GM10266 (cell line): ENCODE measurements around the gene SOX30.

Experiments used
- DNase-seq: peaks from one replicate; pipeline ENCODE4 v3.0.0; 2012; ENCODE audit errors: extremely low spot score
- CTCF ChIP-seq: IDR thresholded peaks from 2 replicates; pipeline ENCODE4 v1.5.1; 2012; ENCODE audit warnings: mild to moderate bottlenecking, low read depth; ENCODE audit not compliant: control insufficient read depth, insufficient read depth; ENCODE audit errors: missing control alignments

Gene SOX30

DNA sequence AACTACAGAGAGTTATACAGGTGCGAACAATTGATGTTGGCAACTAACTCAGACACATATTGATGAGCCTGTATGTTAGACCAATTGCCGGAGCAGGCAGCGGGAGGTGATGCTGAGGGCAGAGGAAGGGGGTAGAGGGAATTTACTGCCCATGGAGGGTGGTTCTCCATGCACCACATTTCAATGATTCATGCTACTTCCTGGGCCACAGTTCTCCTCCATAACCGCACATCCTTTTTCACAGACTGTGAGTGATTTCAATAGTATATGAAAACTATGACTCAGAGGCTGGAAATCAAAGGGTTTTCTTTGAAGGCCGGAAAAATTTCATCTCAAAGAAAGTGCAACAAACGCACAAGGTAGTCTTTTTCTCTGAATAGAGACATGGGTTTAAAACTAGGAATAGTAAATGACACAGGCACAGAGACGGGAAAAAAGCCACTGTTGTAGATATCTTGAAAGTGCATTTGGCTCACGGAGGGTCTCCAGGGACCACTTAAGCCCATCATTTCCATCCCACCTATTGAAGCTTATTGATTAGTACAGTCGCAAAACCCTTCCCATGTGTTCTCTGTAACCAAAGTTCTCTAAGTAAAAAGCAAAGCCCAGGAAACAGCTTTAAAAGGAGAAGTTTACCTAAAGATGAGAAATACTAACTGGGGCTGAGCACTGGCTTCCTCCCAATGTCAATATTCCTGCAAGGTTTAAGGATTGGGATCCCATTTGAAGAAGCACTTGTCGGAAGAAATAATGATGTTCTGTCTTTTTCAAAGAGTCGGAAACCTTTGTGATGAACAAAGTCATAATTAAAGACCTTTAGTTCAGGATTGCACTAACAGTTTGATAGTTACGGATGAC, 48.7 kb downstream of the SOX30 start:
- no peak for DNase-seq
- no peak for TF ChIP-seq CTCF

DNA sequence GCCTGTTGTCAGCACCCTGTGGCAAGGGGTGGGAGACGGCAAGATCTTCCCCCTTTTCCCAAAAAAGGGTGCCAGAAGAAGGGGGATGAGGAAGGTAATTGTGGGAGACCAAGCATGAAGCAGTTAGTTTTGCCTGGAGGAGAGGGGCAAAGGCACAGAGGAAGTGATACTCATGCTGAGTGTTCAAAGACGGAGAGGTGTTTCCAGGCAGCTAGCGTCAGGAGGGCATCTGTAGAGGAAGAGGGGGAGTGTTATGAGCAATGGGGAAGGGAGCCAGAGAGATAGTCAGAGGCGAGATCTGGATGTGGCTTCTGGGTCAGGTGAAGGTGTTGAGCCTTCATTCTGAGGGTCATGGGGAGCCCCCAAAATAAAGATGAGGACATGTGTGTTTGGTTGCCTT, 49.7 kb downstream of the SOX30 start:
- TF ChIP-seq CTCF, result no peak
- DNase-seq, result no peak

DNA sequence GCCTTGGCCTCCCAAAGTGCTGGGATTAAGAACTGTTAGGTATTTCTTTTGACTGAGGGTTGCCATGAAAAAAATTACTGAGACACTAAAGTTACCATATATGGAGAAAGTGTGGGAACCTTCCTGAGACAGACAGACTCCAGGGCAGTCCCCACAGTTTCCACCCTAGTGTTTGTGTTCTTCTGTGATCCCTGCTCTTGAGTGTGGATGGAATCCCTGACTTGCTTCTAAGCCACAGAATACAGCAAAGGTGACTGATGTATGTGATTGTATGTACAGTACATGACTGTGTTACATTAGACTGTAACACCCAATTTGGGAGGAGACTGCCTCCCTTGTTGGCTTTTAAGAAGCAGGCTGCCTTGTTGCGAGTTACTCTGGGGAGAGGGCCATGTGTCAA, 52.0 kb downstream of the SOX30 start:
- no peak for TF ChIP-seq CTCF
- DNase-seq, result no peak

GRCh38 chr5:157599565-157599964, 52.7 kb downstream of the SOX30 start:
- TF ChIP-seq CTCF, result no peak
- no peak for DNase-seq

- TF ChIP-seq CTCF, result no peak
- no peak for DNase-seq
Measured at GRCh38 chr5:157598350-157598936, 53.8 kb downstream of the SOX30 start.

GRCh38 chr5:157597277-157597676, 55.0 kb downstream of the SOX30 start:
- DNase-seq, result no peak

More at GRCh38 chr5:157597277-157597676, 55.0 kb downstream of the SOX30 start:
- no peak for TF ChIP-seq CTCF
